ENCODE results near the gene OR5AU1. TPM values are rescaled to one million over a fixed set of nuclear protein-coding genes. Genes with fewer than 3 reads are reported as not detected.

OR5AU1 gene
- total RNA-seq, 1 donor: not detected

DNA sequence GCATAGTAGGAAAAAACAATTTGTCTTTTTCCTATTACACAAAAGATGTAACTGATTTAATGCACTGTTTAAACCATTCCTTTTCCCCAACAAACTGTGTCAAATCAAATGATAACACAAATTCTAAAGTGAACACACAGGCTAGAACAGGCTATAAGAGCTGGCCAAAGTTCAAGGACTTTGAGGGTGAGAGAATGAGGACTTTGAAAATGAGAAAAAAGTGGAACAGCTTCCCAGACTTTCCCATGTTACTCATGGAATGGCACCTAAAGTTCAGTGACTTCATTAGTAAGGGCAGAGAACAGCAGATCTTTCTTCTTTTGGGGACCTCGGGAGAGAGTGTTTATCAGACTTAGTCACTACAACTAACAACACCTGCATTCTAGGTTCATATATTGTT lies 32.4 kb downstream of the OR5AU1 start:
- TF ChIP-seq, protein P1, sequence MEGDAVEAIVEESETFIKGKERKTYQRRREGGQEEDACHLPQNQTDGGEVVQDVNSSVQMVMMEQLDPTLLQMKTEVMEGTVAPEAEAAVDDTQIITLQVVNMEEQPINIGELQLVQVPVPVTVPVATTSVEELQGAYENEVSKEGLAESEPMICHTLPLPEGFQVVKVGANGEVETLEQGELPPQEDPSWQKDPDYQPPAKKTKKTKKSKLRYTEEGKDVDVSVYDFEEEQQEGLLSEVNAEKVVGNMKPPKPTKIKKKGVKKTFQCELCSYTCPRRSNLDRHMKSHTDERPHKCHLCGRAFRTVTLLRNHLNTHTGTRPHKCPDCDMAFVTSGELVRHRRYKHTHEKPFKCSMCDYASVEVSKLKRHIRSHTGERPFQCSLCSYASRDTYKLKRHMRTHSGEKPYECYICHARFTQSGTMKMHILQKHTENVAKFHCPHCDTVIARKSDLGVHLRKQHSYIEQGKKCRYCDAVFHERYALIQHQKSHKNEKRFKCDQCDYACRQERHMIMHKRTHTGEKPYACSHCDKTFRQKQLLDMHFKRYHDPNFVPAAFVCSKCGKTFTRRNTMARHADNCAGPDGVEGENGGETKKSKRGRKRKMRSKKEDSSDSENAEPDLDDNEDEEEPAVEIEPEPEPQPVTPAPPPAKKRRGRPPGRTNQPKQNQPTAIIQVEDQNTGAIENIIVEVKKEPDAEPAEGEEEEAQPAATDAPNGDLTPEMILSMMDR (IDR thresholded peaks at IDR 0.05; ENCODE audit: insufficient read depth, low read length): no peak
- no peak for DNase-seq (ENCODE audit: low read depth)
- no peak overlapping the region for H3K4me3 ChIP-seq (ENCODE audit: low read depth, low read length)

DNA sequence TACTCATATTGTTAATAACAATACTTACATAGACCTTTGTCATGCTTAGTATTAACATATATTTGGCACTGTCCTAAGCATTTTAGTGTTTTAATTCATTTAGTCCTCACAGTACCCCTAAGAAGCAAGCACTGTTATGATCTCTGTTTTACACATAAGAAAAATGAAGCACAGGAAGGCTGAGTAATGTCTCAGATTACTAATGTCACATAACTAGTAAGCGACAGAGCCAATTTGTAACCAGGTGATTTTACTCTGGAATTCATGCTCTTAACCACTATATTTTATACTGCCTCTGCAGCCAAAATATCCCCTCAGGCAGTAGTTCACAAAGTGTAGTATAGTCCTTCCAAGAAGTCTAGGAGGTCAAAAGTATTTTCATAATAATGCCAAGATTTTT lies 34.7 kb downstream of the OR5AU1 start:
- no peak for DNase-seq (ENCODE audit: low read depth)
- TF ChIP-seq, protein P1 (IDR thresholded peaks at IDR 0.05; ENCODE audit: insufficient read depth, low read length): no peak
- no peak overlapping the region for H3K4me3 ChIP-seq (ENCODE audit: low read depth, low read length)

DNA sequence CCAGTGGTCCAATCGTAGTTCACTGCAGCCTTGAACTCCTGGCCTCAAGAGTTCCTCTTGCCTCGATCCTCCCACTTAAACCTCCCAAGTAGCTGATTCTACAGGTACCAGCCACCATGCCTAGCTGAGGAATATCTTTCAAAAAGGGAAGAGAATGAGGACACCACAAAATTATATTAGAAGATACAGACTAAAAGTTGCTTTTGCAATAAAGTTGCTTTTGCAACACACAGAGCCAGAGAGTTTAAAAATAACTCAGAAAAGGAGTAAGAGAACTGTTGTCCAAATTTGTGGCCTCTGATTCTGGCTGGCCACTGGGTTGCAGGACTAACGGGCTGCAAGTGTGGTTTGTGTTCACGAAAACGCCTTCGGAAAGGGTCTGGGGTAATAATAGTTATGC lies 35.2 kb downstream of the OR5AU1 start:
- no peak overlapping the region for H3K4me3 ChIP-seq (ENCODE audit: low read depth, low read length)
- TF ChIP-seq, protein P1 (IDR thresholded peaks at IDR 0.05; ENCODE audit: insufficient read depth, low read length): no peak
- DNase-seq (ENCODE audit: low read depth): no peak

DNA sequence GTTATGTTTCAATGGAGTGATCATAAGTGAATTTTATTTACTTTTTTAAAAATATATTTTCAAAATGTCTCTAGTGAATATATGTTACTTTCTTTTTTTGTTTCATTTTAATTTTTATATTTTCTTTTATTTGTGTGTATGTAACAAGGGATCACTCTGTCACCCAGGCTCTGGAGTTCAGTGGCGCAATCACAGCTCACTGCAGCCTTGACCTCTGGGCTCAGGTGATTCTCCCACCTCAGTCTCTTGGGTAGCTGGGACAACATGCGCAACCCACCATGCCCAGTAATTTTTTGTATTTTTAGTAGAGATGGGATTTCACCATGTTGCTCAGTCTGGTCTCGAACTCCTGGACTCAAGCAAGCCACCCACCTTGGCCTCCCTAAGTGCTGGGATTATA lies 36.9 kb downstream of the OR5AU1 start:
- no peak overlapping the region for H3K4me3 ChIP-seq (ENCODE audit: low read depth, low read length)
- TF ChIP-seq, protein P1 (IDR thresholded peaks at IDR 0.05; ENCODE audit: insufficient read depth, low read length): no peak
- DNase-seq (ENCODE audit: low read depth): no peak

DNA sequence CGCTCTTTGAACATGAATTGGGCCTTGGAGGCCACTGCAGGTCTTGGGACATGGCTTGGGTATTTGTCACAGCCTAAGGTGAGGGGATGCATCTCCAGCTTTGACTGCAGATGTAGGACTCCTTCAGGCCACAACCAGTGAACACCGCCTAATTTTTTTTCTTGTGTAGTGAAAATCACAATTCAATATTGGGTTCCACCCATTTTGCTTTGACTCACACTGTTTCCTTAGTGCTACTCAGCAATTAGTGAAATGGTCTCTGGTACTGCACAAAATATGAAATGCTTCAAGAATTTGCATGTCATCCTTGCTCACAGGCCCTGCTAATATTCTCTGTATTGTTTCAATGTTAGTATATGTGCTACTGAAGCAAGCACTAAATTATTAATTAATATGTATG lies 42.5 kb downstream of the OR5AU1 start:
- DNase-seq (ENCODE audit: low read depth): no peak
- no peak overlapping the region for H3K4me3 ChIP-seq (ENCODE audit: low read depth, low read length)
- TF ChIP-seq, protein P1 (IDR thresholded peaks at IDR 0.05; ENCODE audit: insufficient read depth, low read length): no peak

DNA sequence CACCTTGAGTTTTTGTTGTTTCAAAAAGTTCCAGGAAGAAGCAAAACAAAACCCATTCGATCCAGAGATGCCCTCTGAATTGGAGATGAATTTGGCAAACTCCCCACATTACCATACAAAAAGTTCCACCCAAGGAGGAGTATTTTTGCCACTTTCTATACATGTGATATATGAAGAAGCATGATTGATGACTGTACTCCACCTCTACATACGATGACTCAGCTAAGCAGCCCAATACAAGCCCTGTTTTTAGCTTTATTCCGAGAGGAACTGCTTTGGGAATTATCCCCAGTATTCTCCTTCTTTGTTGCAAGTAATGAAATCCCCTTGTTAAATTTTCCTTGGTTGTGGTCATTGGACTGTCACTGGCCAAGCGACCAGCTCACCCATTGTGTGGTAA lies 43.6 kb downstream of the OR5AU1 start:
- DNase-seq (ENCODE audit: low read depth): no peak
- no peak overlapping the region for H3K4me3 ChIP-seq (ENCODE audit: low read depth, low read length)
- TF ChIP-seq, protein P1 (IDR thresholded peaks at IDR 0.05; ENCODE audit: insufficient read depth, low read length): no peak

DNA sequence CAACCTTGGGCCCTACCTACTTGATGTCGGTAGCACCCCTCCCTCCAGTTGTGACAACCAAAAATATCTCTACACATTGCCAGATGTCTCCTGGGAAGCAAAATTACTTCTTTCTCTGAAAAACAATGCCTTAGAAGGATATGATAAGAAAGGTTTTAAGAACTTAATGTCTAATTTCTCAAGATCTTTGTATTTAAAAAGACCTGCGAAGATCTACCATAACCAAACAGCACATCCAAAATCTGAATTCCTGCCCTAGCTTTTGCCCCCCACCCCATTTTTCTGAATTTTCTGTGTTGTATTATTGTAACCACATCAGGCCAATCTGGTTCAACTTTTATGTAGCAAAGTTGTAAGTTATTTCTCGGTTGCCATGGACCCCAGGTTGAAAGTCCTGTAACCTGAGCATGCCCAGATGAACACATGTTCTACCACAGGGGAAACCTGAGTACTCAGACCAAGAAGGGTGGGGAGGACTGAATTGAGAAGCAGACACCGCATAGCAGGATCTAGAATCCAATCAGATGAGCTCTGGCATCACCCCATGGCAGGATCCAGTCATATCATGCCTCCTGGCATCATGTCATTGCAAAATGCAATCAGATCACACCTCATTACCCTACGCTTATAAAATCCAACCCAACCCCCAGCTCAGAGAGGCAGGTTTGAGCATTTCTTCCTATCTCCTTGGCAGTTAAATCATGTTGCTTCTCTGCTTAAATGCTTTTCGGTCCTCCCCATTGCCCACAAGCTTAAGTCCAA lies 46.3 kb downstream of the OR5AU1 start:
- DNase-seq (ENCODE audit: low read depth): no peak
- TF ChIP-seq, protein P1 (IDR thresholded peaks at IDR 0.05; ENCODE audit: insufficient read depth, low read length): no peak
- H3K4me3 ChIP-seq (ENCODE audit: low read depth, low read length): no peak overlapping the region

Data from fibroblast of the aortic adventitia (primary cell).